H9 (cell line): Measurements from ENCODE around the gene TMEM54. TPM values are rescaled to one million over a fixed set of nuclear protein-coding genes. Genes with fewer than 3 reads are reported as not detected.
A peak's percentile ranks its signal among the peaks of the same experiment; 100 is the strongest.

Source experiments
- DNase-seq: peaks from one replicate; pipeline ENCODE4 v3.0.0-alpha.2; 2017
- H2AFZ ChIP-seq: one replicate; pipeline ENCODE4 v1.6.1; 2013; ENCODE audit warnings: mild to moderate bottlenecking, low read length, control low read depth, moderate library complexity
- H2AK5ac ChIP-seq: 2 replicates; pipeline ENCODE4 v1.6.1; 2013; ENCODE audit warnings: low read length, control low read depth, mixed read lengths; ENCODE audit not compliant: insufficient read length
- H2BK120ac ChIP-seq: one replicate; pipeline ENCODE4 v1.6.1; 2013; ENCODE audit warnings: low read depth, mild to moderate bottlenecking, low read length, control low read depth, inconsistent platforms; ENCODE audit not compliant: poor library complexity, severe bottlenecking
- H2BK12ac ChIP-seq: 2 replicates; pipeline ENCODE4 v1.6.1; 2013; ENCODE audit warnings: low read length, control low read depth, mixed read lengths, low read depth; ENCODE audit not compliant: insufficient read length
- H2BK15ac ChIP-seq: 2 replicates; pipeline ENCODE4 v1.6.1; 2013; ENCODE audit warnings: low read depth, low read length, control low read depth
- H2BK20ac ChIP-seq: one replicate; pipeline ENCODE4 v1.6.1; 2013; ENCODE audit warnings: low read depth, mild to moderate bottlenecking, low read length, control low read depth, inconsistent platforms; ENCODE audit not compliant: poor library complexity, severe bottlenecking
- H2BK5ac ChIP-seq: 2 replicates; pipeline ENCODE4 v1.6.1; 2013; ENCODE audit warnings: low read length, control low read depth, mixed read lengths; ENCODE audit not compliant: insufficient read length
- H3K14ac ChIP-seq: 2 replicates; pipeline ENCODE4 v1.6.1; 2013; ENCODE audit warnings: low read length, control low read depth; ENCODE audit not compliant: insufficient read depth
- H3K18ac ChIP-seq: 2 replicates; pipeline ENCODE4 v1.6.1; 2013; ENCODE audit warnings: low read depth, mild to moderate bottlenecking, mixed read lengths, low read length, control low read depth; ENCODE audit not compliant: insufficient read length
- H3K23ac ChIP-seq: 2 replicates; pipeline ENCODE4 v1.6.1; 2013; ENCODE audit warnings: low read length, control low read depth, mixed read lengths, low read depth; ENCODE audit not compliant: insufficient read length
- H3K23me2 ChIP-seq: 2 replicates; pipeline ENCODE4 v1.6.1; 2013; ENCODE audit warnings: low read depth, mild to moderate bottlenecking, mixed read lengths, low read length, control low read depth; ENCODE audit not compliant: insufficient read length, poor library complexity, severe bottlenecking
- H3K27ac ChIP-seq: 2 replicates; pipeline ENCODE4 v1.5.1; 2013; ENCODE audit warnings: low read length, control low read depth, mixed read lengths, low read depth; ENCODE audit not compliant: insufficient read length
- H3K27me3 ChIP-seq: 2 replicates; pipeline ENCODE4 v1.6.1; 2013; ENCODE audit warnings: low read length, control low read depth, inconsistent platforms; ENCODE audit not compliant: insufficient read depth
- H3K4ac ChIP-seq: 2 replicates; pipeline ENCODE4 v1.6.1; 2013; ENCODE audit warnings: low read depth, mild to moderate bottlenecking, control low read depth, inconsistent platforms, low read length, moderate library complexity
- H3K4me1 ChIP-seq: 2 replicates; pipeline ENCODE4 v1.6.1; 2013; ENCODE audit warnings: low read length, control low read depth, inconsistent platforms; ENCODE audit not compliant: insufficient read depth
- H3K4me2 ChIP-seq: 2 replicates; pipeline ENCODE4 v1.6.1; 2013; ENCODE audit warnings: low read length, control low read depth, mixed read lengths; ENCODE audit not compliant: insufficient read length, insufficient read depth
- H3K56ac ChIP-seq: 2 replicates; pipeline ENCODE4 v1.6.1; 2013; ENCODE audit warnings: low read depth, mild to moderate bottlenecking, mixed read lengths, low read length, control low read depth; ENCODE audit not compliant: insufficient read length
- H3K79me1 ChIP-seq: 2 replicates; pipeline ENCODE4 v1.6.1; 2013; ENCODE audit warnings: low read depth, mild to moderate bottlenecking, moderate library complexity, low read length, control low read depth, inconsistent platforms; ENCODE audit not compliant: insufficient read depth, poor library complexity, severe bottlenecking
- H3K79me2 ChIP-seq: 2 replicates; pipeline ENCODE4 v1.6.1; 2013; ENCODE audit warnings: low read length, control low read depth, inconsistent platforms; ENCODE audit not compliant: insufficient read depth
- H3K9ac ChIP-seq: 2 replicates; pipeline ENCODE4 v1.6.1; 2013; ENCODE audit warnings: low read length, control low read depth, mixed read lengths; ENCODE audit not compliant: insufficient read length; ENCODE audit errors: extremely low read depth
- H3K9me3 ChIP-seq: one replicate; pipeline ENCODE4 v1.6.1; 2013; ENCODE audit warnings: low read depth, low read length, inconsistent platforms; ENCODE audit not compliant: control insufficient read depth
- H3T11ph ChIP-seq: one replicate; pipeline ENCODE4 v1.6.1; 2013; ENCODE audit warnings: mild to moderate bottlenecking, low read length, control low read depth, inconsistent platforms
- H4K20me1 ChIP-seq: one replicate; pipeline ENCODE4 v1.6.1; 2013; ENCODE audit not compliant: control insufficient read depth, insufficient read length, insufficient read depth
- H4K5ac ChIP-seq: 2 replicates; pipeline ENCODE4 v1.6.1; 2013; ENCODE audit warnings: low read depth, mild to moderate bottlenecking, mixed read lengths, low read length, control low read depth; ENCODE audit not compliant: insufficient read length
- H4K8ac ChIP-seq: replicated peaks from 2 replicates; pipeline ENCODE4 v1.6.1; 2013; ENCODE audit warnings: low read length, control low read depth, mixed read lengths, low read depth; ENCODE audit not compliant: insufficient read length
- H4K91ac ChIP-seq: 2 replicates; pipeline ENCODE4 v1.6.1; 2013; ENCODE audit warnings: low read depth, mild to moderate bottlenecking, moderate library complexity, mixed read lengths, low read length, control low read depth; ENCODE audit not compliant: insufficient read length
- H3K27ac Mint-ChIP-seq, 3 experiments: 2 replicates in 2 of 3; 3 replicates in 1 of 3; pipeline ENCODE4 v1.8.0; 2020 to 2021; ENCODE audit warnings: mixed read lengths in 3 of 3, mild to moderate bottlenecking in 1 of 3, moderate library complexity in 1 of 3
- H3K27me3 Mint-ChIP-seq: 2 replicates; pipeline ENCODE4 v1.8.0; 2021; ENCODE audit warnings: low read depth, mild to moderate bottlenecking, moderate library complexity, mixed read lengths
- H3K36me3 Mint-ChIP-seq, 3 experiments: 2 replicates in 2 of 3; 3 replicates in 1 of 3; pipeline ENCODE4 v1.8.0; 2020 to 2021; ENCODE audit warnings: low read depth in 3 of 3, mixed read lengths in 3 of 3; ENCODE audit not compliant: insufficient read depth in 1 of 3
- H3K4me1 Mint-ChIP-seq, 2 experiments: 2 replicates each; pipeline ENCODE4 v1.8.0; 2020; ENCODE audit warnings: mixed read lengths in 2 of 2
- H3K4me3 Mint-ChIP-seq, 2 experiments: 2 replicates in 1 of 2; 3 replicates in 1 of 2; pipeline ENCODE4 v1.8.0; 2020 to 2021; ENCODE audit warnings: mild to moderate bottlenecking in 2 of 2, mixed read lengths in 2 of 2, moderate library complexity in 1 of 2
- H3K9me3 Mint-ChIP-seq, 2 experiments: 2 replicates in 1 of 2; 3 replicates in 1 of 2; pipeline ENCODE4 v1.8.0; 2020; ENCODE audit warnings: mild to moderate bottlenecking in 2 of 2, mixed read lengths in 2 of 2, moderate library complexity in 1 of 2
- WGBS: extraction: QIAGEN DNeasy Blood & Tissue Kit; methylation state at CpG from one replicate; pipeline ENCODE4 v1.1.7; 2013; ENCODE audit warnings: missing lambda C conversion rate, low lambda C conversion rate, mixed read lengths; ENCODE audit not compliant: insufficient read length; ENCODE audit errors: extremely low coverage; 5-methylcytosine and 5-hydroxymethylcytosine counted together
- total RNA-seq: library from RNA; stranded (reverse); gene quantifications from 2 replicates; pipeline ENCODE4 v1.2.1, GENCODE V29; 2021
- TF ChIP-seq, protein P1 (sequence below): fragments of 200-600 bp; sonication (generic); conservative IDR thresholded peaks from 3 replicates; pipeline ENCODE4 v1.8.0; 2021; ENCODE audit warnings: antibody characterized with exemption, mild to moderate bottlenecking

Gene TMEM54
- total RNA-seq, 1 experiment from 2014 or later: 17.2 TPM

DNA sequence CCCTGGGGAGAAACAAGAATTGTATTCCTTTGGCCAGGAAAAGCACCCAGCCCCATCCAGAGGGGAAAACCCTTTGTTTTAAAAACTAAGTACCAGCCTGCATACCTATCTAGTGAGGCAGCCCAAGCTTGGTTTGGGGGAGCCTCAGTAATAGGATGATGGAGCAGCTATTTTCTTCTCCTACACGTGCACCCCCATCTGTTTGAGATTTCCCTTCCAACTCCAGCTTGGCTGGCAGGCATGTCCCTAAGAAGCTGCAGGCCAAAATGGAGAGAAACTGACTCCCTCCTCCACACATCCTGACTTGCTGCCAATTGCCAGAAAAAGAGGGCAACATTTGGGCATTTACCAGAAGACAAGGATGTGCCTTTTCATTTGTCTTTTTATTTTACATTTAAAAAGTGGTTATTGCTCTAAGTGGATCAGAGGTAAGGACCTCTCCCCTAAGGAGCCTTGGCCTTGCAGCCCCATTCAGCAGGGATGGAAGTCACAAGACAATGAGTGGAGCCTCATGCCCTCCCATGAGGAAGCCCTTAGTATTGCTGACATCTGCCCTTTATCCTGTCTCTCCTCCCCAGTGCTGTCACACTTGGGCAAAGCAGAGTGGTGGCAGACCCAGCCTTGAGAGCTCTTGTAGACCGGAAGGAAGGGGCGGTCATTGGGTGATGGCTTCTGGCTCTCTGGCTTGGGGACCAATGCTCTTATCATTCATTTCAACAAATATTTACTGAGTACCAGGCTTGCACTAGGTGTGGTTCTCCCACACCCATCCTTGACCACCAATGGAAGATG is 39.1 kb downstream of the TMEM54 start:
- Histone ChIP-seq H3K27me3 (no peaks in the 10 kb centered on the region), H2BK120ac (no peak overlapping the region), H3K79me2 (no peaks in the 10 kb centered on the region), H2BK20ac (no peak overlapping the region), H3K56ac (no peak overlapping the region), H3K23me2 (no peaks in the 10 kb centered on the region), H2BK5ac (no peak overlapping the region), H3K27ac (no peak overlapping the region), H4K20me1 (no peaks in the 10 kb centered on the region), H3T11ph (no peak overlapping the region), H2BK12ac (no peak overlapping the region), H2BK15ac (no peak overlapping the region), H3K79me1 (no peaks in the 10 kb centered on the region), H2AFZ (no peak overlapping the region), H4K91ac (no peak overlapping the region), H3K9ac (no peak overlapping the region), H3K23ac (no peak overlapping the region), H3K14ac (no peak overlapping the region), H3K4me2 (no peak overlapping the region), H3K4ac (no peak overlapping the region), H3K18ac (no peak overlapping the region), H3K9me3 (no peaks in the 10 kb centered on the region), H3K4me1 (no peaks in the 10 kb centered on the region), H4K5ac (no peak overlapping the region), H2AK5ac (no peak overlapping the region), H4K8ac (no peak overlapping the region)
- no CpG with 5 or more reads among the region's 3 CpGs for WGBS
- DNase-seq: no peak
- Mint-ChIP-seq H3K27me3 (no peaks in the 10 kb centered on the region), H3K4me3 (no peak overlapping the region), H3K27ac (peak overlapping the region in 2 of 3 experiments; percentile 32 to 66; a peak in 2 of 7 replicates), H3K4me1 (peaks cover 0 to 2% of the 10 kb centered on the region in 2 experiments; a peak in 1 of 4 replicates), H3K9me3 (no peaks in the 10 kb centered on the region), H3K36me3 (peaks cover 8 to 23% (median 22%) of the 10 kb centered on the region in 3 experiments)
- TF ChIP-seq, protein P1, sequence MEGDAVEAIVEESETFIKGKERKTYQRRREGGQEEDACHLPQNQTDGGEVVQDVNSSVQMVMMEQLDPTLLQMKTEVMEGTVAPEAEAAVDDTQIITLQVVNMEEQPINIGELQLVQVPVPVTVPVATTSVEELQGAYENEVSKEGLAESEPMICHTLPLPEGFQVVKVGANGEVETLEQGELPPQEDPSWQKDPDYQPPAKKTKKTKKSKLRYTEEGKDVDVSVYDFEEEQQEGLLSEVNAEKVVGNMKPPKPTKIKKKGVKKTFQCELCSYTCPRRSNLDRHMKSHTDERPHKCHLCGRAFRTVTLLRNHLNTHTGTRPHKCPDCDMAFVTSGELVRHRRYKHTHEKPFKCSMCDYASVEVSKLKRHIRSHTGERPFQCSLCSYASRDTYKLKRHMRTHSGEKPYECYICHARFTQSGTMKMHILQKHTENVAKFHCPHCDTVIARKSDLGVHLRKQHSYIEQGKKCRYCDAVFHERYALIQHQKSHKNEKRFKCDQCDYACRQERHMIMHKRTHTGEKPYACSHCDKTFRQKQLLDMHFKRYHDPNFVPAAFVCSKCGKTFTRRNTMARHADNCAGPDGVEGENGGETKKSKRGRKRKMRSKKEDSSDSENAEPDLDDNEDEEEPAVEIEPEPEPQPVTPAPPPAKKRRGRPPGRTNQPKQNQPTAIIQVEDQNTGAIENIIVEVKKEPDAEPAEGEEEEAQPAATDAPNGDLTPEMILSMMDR: no peak
